Measurements from ENCODE around the gene ZYX.
"Not testable (repeated sequence)": the region's sequence is repeated elsewhere in the genome, so short reads cannot be mapped to it uniquely, and the experiment has no call there.

ZYX gene

GRCh38 chr7:143399151-143399550 lies 18.0 kb downstream of the ZYX start:
- DNase-seq = no peak

- DNase-seq = no peak
Measured at GRCh38 chr7:143399642-143400041, 18.5 kb downstream of the ZYX start.

GRCh38 chr7:143401265-143401664 lies 20.1 kb downstream of the ZYX start:
- no peak for DNase-seq

GRCh38 chr7:143402233-143402632 lies 21.1 kb downstream of the ZYX start:
- not testable (repeated sequence) for DNase-seq

- no peak for DNase-seq
Measured at GRCh38 chr7:143405173-143406001, 24.2 kb downstream of the ZYX start.

- DNase-seq = no peak
Measured at GRCh38 chr7:143406002-143406357, 24.8 kb downstream of the ZYX start.

- DNase-seq = no peak
Measured at GRCh38 chr7:143407287-143408251, 26.4 kb downstream of the ZYX start.

- no peak for DNase-seq
Measured at GRCh38 chr7:143408252-143408685, 27.1 kb downstream of the ZYX start.

GRCh38 chr7:143408686-143409561 lies 27.8 kb downstream of the ZYX start, which contains the start of gene EPHA1:
Gene EPHA1 (minus strand): TSS chr7:143408856. CDS start chr7:143408805, 51 bp downstream.
- DNase-seq = no peak

GRCh38 chr7:143410521-143411004 lies 29.4 kb downstream of the ZYX start:
- DNase-seq = peak; percentile 49

GRCh38 chr7:143411976-143412708 lies 31.0 kb downstream of the ZYX start:
- no peak for DNase-seq

GRCh38 chr7:143413123-143413522 lies 32.0 kb downstream of the ZYX start:
- DNase-seq = no peak

GRCh38 chr7:143415209-143415608 lies 34.1 kb downstream of the ZYX start:
- DNase-seq = not testable (repeated sequence)

GRCh38 chr7:143415742-143416397 lies 34.7 kb downstream of the ZYX start:
- no peak for DNase-seq

- DNase-seq = peak; percentile 62
Measured at GRCh38 chr7:143416565-143417149, 35.5 kb downstream of the ZYX start.

- DNase-seq = peak; percentile 59
Measured at GRCh38 chr7:143417734-143418383, 36.7 kb downstream of the ZYX start.

- DNase-seq = no peak
Measured at GRCh38 chr7:143418681-143419458, 37.7 kb downstream of the ZYX start.

- no peak for DNase-seq
Measured at GRCh38 chr7:143419880-143420279, 38.7 kb downstream of the ZYX start.

GRCh38 chr7:143420624-143421023 lies 39.5 kb downstream of the ZYX start:
- not testable (repeated sequence) for DNase-seq
